Ascending aorta (tissue), 2 donors: ENCODE results near the gene ANKDD1A. TPM values are rescaled to one million over a fixed set of nuclear protein-coding genes. Genes with fewer than 3 reads are reported as not detected.

Experiments
- DNase-seq, 2 donors: peaks; one replicate each; pipeline ENCODE4 v3.0.0-alpha.2; 2019; ENCODE audit warnings: low spot score in 2 of 2
- H3K27ac ChIP-seq, 2 donors: fragments of 200-600 bp; sonication (generic); one replicate each; pipeline ENCODE4 v1.5.1; 2016 to 2017; ENCODE audit warnings: mild to moderate bottlenecking in 1 of 2
- H3K27me3 ChIP-seq: fragments of 200-600 bp; sonication (generic); one replicate; pipeline ENCODE4 v1.5.1; 2017
- H3K36me3 ChIP-seq, 2 donors: fragments of 200-600 bp; sonication (generic); one replicate each; pipeline ENCODE4 v1.5.1; 2016
- H3K4me1 ChIP-seq, 2 donors: fragments of 200-600 bp; sonication (generic); one replicate each; pipeline ENCODE4 v1.5.1; 2016 to 2017; ENCODE audit warnings: mild to moderate bottlenecking in 1 of 2
- H3K4me3 ChIP-seq, 2 donors: fragments of 200-600 bp; sonication (generic); one replicate each; pipeline ENCODE4 v1.5.1; 2016 to 2017; ENCODE audit warnings: mild to moderate bottlenecking in 1 of 2
- H3K9me3 ChIP-seq, 2 donors: fragments of 200-600 bp; sonication (generic); one replicate each; pipeline ENCODE4 v1.5.1; 2016
- CTCF ChIP-seq, 3 experiments: fragments of 200-600 bp in 2 of 3; fragments of 450-650 bp in 1 of 3; sonication (generic) in 2 of 3; IDR thresholded peaks; one replicate each; pipeline ENCODE4 v1.5.1; 2016 to 2019; ENCODE audit warnings: antibody characterized with exemption in 3 of 3, mild to moderate bottlenecking in 1 of 3, moderate library complexity in 1 of 3
- intact Hi-C: fragments of 100-400 bp; cut with DNase I; formaldehyde crosslinking; loops from one replicate; pipeline ENCODE4 v1.15.1; 2023
- total RNA-seq: library from RNA; depleted of rRNA; stranded (reverse); fragments of >200 nt; gene quantifications from one replicate; pipeline ENCODE4 v1.1.0, GENCODE V29; 2016

The ANKDD1A gene
- total RNA-seq, 1 donor from 2014 or later: 28.6 TPM

GRCh38 chr15:64982472-64982871 lies 70.8 kb downstream of the ANKDD1A start:
- Histone ChIP-seq H3K36me3 (peaks cover 13 to 29% of the 10 kb centered on the region in 2 donors), H3K27me3 (no peaks in the 10 kb centered on the region), H3K4me3 (no peak overlapping the region), H3K9me3 (no peaks in the 10 kb centered on the region), H3K4me1 (no peaks in the 10 kb centered on the region), H3K27ac (no peak overlapping the region)
- no peak for TF ChIP-seq CTCF (IDR thresholded peaks at IDR 0.05)
- DNase-seq: no peak
- intact Hi-C loops: no loop called here

GRCh38 chr15:64985366-64986033 lies 73.8 kb downstream of the ANKDD1A start:
- H3K4me3 ChIP-seq: no peak overlapping the region
- no peaks in the 10 kb centered on the region for H3K27me3 ChIP-seq
- intact Hi-C loops: no loop called here
- H3K9me3 ChIP-seq: no peaks in the 10 kb centered on the region
- no peak for DNase-seq
- no peak for TF ChIP-seq CTCF (IDR thresholded peaks at IDR 0.05)
- H3K27ac ChIP-seq: peak overlapping the region; percentile 39 to 57
- H3K4me1 ChIP-seq: no peaks in the 10 kb centered on the region
- peaks cover under 1 to 4% of the 10 kb centered on the region in 2 donors for H3K36me3 ChIP-seq

GRCh38 chr15:64987136-64987535 lies 75.4 kb downstream of the ANKDD1A start:
- Histone ChIP-seq H3K9me3 (no peaks in the 10 kb centered on the region), H3K4me1 (no peaks in the 10 kb centered on the region), H3K27me3 (no peaks in the 10 kb centered on the region), H3K4me3 (no peak overlapping the region), H3K36me3 (no peaks in the 10 kb centered on the region), H3K27ac (no peak overlapping the region)
- intact Hi-C loops: no loop called here
- DNase-seq: no peak
- TF ChIP-seq CTCF (IDR thresholded peaks at IDR 0.05): no peak

- TF ChIP-seq CTCF (IDR thresholded peaks at IDR 0.05): no peak
- intact Hi-C loops: loop anchor here (1.0 kb wide), 1 partner anchor 148 kb away; the partner anchor contains the start of gene PLEKHO2
- H3K27me3 ChIP-seq: no peaks in the 10 kb centered on the region
- H3K4me1 ChIP-seq: no peaks in the 10 kb centered on the region
- peak within 1 kb of the TSS; percentile 92 to 98 for H3K4me3 ChIP-seq
- H3K27ac ChIP-seq: peak within 1 kb of the TSS; percentile 94 to 96
- no peaks in the 10 kb centered on the region for H3K36me3 ChIP-seq
- DNase-seq: peak; percentile 64 to 95
- no peaks in the 10 kb centered on the region for H3K9me3 ChIP-seq
Observed at GRCh38 chr15:64989416-64990167, 77.9 kb downstream of the ANKDD1A start, which contains the start of gene SPG21. Gene SPG21, minus strand, starts transcription at chr15:64989914. Its CDS starts 6,345 bp downstream, at chr15:64983569.

GRCh38 chr15:64990168-64990470 lies 78.4 kb downstream of the ANKDD1A start:
- intact Hi-C loops: loop anchor here (1.0 kb wide), 1 partner anchor 149 kb away; the partner anchor contains the start of gene PLEKHO2
- Histone ChIP-seq H3K4me3 (peak overlapping the region; percentile 92 to 98), H3K4me1 (no peaks in the 10 kb centered on the region), H3K9me3 (no peaks in the 10 kb centered on the region), H3K36me3 (no peaks in the 10 kb centered on the region), H3K27ac (peak overlapping the region; percentile 94 to 96), H3K27me3 (no peaks in the 10 kb centered on the region)
- no peak for DNase-seq
- no peak for TF ChIP-seq CTCF (IDR thresholded peaks at IDR 0.05)
